ENCODE measurements around the gene DHDH. TPM values are rescaled to one million over a fixed set of nuclear protein-coding genes. Genes with fewer than 3 reads are reported as not detected.

Gene DHDH
- total and polyA plus RNA-seq, 2 of the 13 experiments (the other 11 are each of a cell fraction or from before 2014, with no cell fraction given), result 0.13 to 0.91 TPM

- no peak for TF ChIP-seq ZNF512B (CRISPR knock-in tag; IDR thresholded peaks at IDR 0.05; ENCODE audit: borderline replicate concordance)
- no peak for TF ChIP-seq ZNF891 (CRISPR knock-in tag; IDR thresholded peaks at IDR 0.05)
- no peak for TF ChIP-seq ZIK1 (CRISPR knock-in tag; IDR thresholded peaks at IDR 0.05; ENCODE audit: borderline replicate concordance, low read depth)
- TF ChIP-seq ZNF816 (CRISPR knock-in tag; IDR thresholded peaks at IDR 0.05; ENCODE audit: borderline replicate concordance), result no peak
- TF ChIP-seq, protein P1, sequence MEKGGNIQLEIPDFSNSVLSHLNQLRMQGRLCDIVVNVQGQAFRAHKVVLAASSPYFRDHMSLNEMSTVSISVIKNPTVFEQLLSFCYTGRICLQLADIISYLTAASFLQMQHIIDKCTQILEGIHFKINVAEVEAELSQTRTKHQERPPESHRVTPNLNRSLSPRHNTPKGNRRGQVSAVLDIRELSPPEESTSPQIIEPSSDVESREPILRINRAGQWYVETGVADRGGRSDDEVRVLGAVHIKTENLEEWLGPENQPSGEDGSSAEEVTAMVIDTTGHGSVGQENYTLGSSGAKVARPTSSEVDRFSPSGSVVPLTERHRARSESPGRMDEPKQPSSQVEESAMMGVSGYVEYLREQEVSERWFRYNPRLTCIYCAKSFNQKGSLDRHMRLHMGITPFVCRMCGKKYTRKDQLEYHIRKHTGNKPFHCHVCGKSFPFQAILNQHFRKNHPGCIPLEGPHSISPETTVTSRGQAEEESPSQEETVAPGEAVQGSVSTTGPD (CRISPR knock-in tag; IDR thresholded peaks at IDR 0.05), result no peak
- TF ChIP-seq ZNF607 (CRISPR knock-in tag; IDR thresholded peaks at IDR 0.05; ENCODE audit: borderline replicate concordance), result no peak; the same call in 1 of the 2 replicates
- TF ChIP-seq, protein P2, sequence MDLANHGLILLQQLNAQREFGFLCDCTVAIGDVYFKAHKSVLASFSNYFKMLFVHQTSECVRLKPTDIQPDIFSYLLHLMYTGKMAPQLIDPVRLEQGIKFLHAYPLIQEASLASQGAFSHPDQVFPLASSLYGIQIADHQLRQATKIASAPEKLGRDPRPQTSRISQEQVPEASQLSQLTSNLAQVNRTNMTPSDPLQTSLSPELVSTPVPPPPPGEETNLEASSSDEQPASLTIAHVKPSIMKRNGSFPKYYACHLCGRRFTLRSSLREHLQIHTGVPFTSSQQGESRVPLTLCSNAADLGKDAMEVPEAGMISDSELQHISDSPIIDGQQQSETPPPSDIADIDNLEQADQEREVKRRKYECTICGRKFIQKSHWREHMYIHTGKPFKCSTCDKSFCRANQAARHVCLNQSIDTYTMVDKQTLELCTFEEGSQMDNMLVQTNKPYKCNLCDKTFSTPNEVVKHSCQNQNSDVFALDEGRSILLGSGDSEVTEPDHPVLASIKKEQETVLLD (CRISPR knock-in tag; IDR thresholded peaks at IDR 0.05; ENCODE audit: low read depth), result no peak
- no peak for TF ChIP-seq PCBP2 (optimal IDR thresholded peaks at IDR 0.05; ENCODE audit: low read depth, low read length, poor library complexity, severe bottlenecking)
- no peak for TF ChIP-seq ZBTB39 (CRISPR knock-in tag; IDR thresholded peaks at IDR 0.05)
- no peak for TF ChIP-seq NFE2L1 (CRISPR knock-in tag; IDR thresholded peaks at IDR 0.05; ENCODE audit: borderline replicate concordance)
- no peak for TF ChIP-seq ARHGAP35 (CRISPR knock-in tag; IDR thresholded peaks at IDR 0.05; ENCODE audit: borderline replicate concordance)
- TF ChIP-seq ZNF883 (CRISPR knock-in tag; IDR thresholded peaks at IDR 0.05; ENCODE audit: not compliant biosample characterization), result no peak
- TF ChIP-seq BCLAF1 (IDR thresholded peaks at IDR 0.05), result no peak
- no peak for TF ChIP-seq REXO4 (CRISPR knock-in tag; IDR thresholded peaks at IDR 0.05; ENCODE audit: borderline replicate concordance)
- TF ChIP-seq ELF1 (CRISPR knock-in tag; IDR thresholded peaks at IDR 0.05), result peak; percentile 53
- 0 out of 2 replicates have a peak, but pooled peaks have one; percentile 42 for TF ChIP-seq AHR (CRISPR knock-in tag; IDR thresholded peaks at IDR 0.05)
- no peak for TF ChIP-seq YY1 (IDR thresholded peaks at IDR 0.05; ENCODE audit: insufficient read depth, insufficient replicate concordance, low read depth, low read length)
- no peak for TF ChIP-seq RAD51 (IDR thresholded peaks at IDR 0.05; ENCODE audit: borderline replicate concordance)
- no peak for TF ChIP-seq ZNF224 (CRISPR knock-in tag; IDR thresholded peaks at IDR 0.05)
Observed at GRCh38 chr19:48907671-48908070, 25.8 kb upstream of the DHDH start (continued).
